Measurements from ENCODE around the gene ZSCAN21. TPM values are rescaled to one million over a fixed set of nuclear protein-coding genes. Genes with fewer than 3 reads are reported as not detected.

The ZSCAN21 gene
- total and polyA plus RNA-seq, 2 donors (not counting 3 experiments of a cell fraction or from before 2014, with no cell fraction given), result 7.4 to 7.7 TPM

GRCh38 chr7:100105534-100105933, 56.0 kb downstream of the ZSCAN21 start:
- DNase-seq (ENCODE audit: low read depth, low spot score) (no peak), FAIRE-seq (no peak)
- Histone ChIP-seq H2AFZ (ENCODE audit: low read depth, low read length) (no peak overlapping the region), H3K27me3 (ENCODE audit: control insufficient read depth in 2 of 2, insufficient read depth in 2 of 2, low read length in 2 of 2) (no peaks in the 10 kb centered on the region), H3K4me1 (ENCODE audit: control insufficient read depth, extremely low read depth, insufficient read depth, low read length) (peaks cover 7% of the 10 kb centered on the region), H4K20me1 (replicated peaks; ENCODE audit: control insufficient read depth, extremely low read depth, insufficient read depth, low read length) (no peaks in the 10 kb centered on the region), H3K9me3 (replicated peaks; ENCODE audit: control insufficient read depth, insufficient read depth, low read length) (no peaks in the 10 kb centered on the region), H3K4me3 (replicated peaks in 1 of 3; ENCODE audit: insufficient read depth in 1 of 3, low read depth in 1 of 3, low read length in 3 of 3) (no peak overlapping the region), H3K4me2 (ENCODE audit: insufficient read depth, low read length) (no peak overlapping the region), H3K27ac (ENCODE audit: insufficient read depth, low read depth, low read length) (no peak overlapping the region), H3K9me1 (replicated peaks; ENCODE audit: control insufficient read depth, extremely low read depth, insufficient read depth, low read length) (no peaks in the 10 kb centered on the region), H3K9ac (replicated peaks; ENCODE audit: extremely low read depth, insufficient read depth, low read length) (no peak overlapping the region), H3K36me3 (ENCODE audit: control insufficient read depth in 2 of 2, extremely low read depth in 1 of 2, insufficient read depth in 2 of 2, low read length in 2 of 2) (peaks cover 9 to 36% of the 10 kb centered on the region in 2 experiments), H3K79me2 (ENCODE audit: control insufficient read depth, insufficient read depth, low read length) (peaks cover 6% of the 10 kb centered on the region)
- dilution Hi-C loops (cut with MboI; ENCODE audit: extremely low pct_ligation_motif_present, low sequenced_read_pairs) (no loop called here), intact Hi-C loops (cut with micrococcal nuclease) (loop anchor here (10.0 kb wide), 1 partner anchor 1019 kb away; the partner anchor contains the start of gene SERPINE1)
- BruUV-seq (replicated peaks), result no TSS peak
- TF ChIP-seq POLR2A (IDR thresholded peaks at IDR 0.05; ENCODE audit: low read depth, low read length) (no peak), FOS (IDR thresholded peaks at IDR 0.05; ENCODE audit: borderline replicate concordance, insufficient read depth, low read length) (no peak), MYC (IDR thresholded peaks at IDR 0.05; ENCODE audit: low read depth, low read length) (no peak), POLR2AphosphoS5 (IDR thresholded peaks at IDR 0.05; ENCODE audit: insufficient read depth, low read depth, low read length) (no peak), EZH2 (IDR thresholded peaks at IDR 0.05; ENCODE audit: borderline replicate concordance, low read depth, low read length, severe bottlenecking) (no peak), GATA2 (IDR thresholded peaks at IDR 0.05; ENCODE audit: insufficient read depth, insufficient read length, low read depth, low read length) (no peak), MAX (IDR thresholded peaks at IDR 0.05; ENCODE audit: insufficient read depth, insufficient read length) (no peak), CTCF (IDR thresholded peaks at IDR 0.05; ENCODE audit: extremely low read depth in 1 of 2, insufficient read depth in 1 of 2, low read depth in 1 of 2, low read length in 2 of 2) (no peak)
- CTCF ChIA-PET, result no interaction called here
- POLR2A ChIA-PET, result no interaction called here
